ENCODE data around the gene SATB1.

GRCh38 chr3:18394384-18394995 lies 30.6 kb downstream of the SATB1 start:
- TF ChIP-seq POLR2A (IDR thresholded peaks at IDR 0.05; ENCODE audit: low read length) (no peak), GATA1 (IDR thresholded peaks at IDR 0.05; ENCODE audit: low read depth, low read length) (no peak)

All from erythroblast (primary cell).